Hematopoietic multipotent progenitor cell treated with erythropoietin and hydrocortisone succinate and interleukin-3 and kit ligand, for 8 days (in vitro differentiated cells): ENCODE results near the gene SMARCA2.

Experiments used
- DNase-seq: peaks from one replicate; pipeline ENCODE4 v3.0.0-alpha.2; 2015

Gene SMARCA2

DNA sequence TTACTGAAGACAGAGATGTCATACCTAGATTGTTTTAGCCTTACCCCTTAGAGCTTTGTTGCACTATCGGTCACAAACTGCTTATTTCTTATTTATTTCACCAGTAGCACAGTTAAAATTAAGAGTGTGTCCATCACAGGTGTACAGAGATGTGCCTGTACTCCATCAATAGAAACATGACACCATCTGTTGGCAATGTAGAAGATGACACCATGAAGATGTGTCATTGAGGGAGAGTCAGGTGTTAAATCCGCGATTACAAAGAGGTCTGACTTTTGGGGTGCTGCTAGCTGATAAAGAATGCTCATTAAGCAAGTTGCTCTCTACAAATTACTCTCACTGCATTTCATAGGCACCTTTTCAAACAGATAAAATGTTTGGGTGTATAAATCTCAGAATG lies 164.4 kb downstream of the SMARCA2 start:
- DNase-seq = peak; percentile 30

DNA sequence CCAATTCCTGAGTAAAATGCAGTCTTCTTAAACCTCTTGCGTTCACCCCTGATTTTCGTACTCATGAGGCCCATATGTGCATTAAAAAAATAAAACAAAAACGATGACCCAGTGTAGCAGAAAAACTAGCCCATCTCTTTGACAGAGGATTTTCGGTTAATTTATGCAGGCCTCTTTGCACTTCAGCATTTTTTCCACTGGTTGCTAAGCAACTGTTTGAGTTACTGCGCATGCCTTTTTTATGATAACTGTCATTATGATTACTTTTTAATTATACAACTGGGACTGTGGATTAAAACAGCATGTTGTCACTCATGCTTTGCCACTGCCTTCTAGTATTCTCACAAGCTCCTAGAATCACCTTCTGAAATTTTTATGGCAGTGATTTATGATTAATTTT lies 165.0 kb downstream of the SMARCA2 start:
- DNase-seq = no peak

DNA sequence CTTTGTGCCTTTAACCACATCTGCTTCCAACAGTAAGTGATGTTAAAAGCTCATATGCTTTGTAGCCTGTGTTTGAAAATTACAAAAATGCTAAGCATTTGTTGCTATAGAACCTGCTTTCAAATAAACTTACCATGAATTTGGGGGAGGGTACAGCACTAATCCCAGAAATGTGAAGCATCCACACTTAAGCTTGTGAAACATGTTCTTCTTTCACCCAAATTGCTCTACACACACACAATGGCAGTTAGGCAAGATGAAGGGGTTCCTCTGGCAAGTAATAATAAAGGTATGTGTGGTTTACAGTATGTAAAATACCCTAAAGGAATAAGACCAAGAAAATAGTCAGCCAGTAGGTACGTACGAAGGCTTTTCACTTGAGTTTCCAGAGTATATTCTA lies 165.6 kb downstream of the SMARCA2 start:
- no peak for DNase-seq

DNA sequence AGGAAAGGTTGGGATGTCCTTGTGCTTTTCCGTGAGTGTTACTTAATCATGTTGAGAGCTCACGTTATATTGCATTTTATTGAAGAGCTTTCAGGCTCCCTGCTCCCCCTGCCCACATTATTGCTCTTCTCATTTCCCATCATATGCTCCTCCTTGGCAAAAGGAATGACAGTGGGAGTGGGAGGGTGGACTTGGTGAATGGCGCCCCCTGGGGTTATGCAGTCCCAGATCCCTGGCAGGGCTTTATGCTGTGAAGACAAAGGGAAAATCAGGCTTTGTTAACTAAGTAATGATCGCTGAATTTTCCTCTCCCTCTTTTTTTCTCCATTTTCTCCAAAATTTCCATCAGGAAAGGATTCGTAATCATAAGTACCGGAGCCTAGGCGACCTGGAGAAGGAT lies 166.6 kb downstream of the SMARCA2 start:
- peak; percentile 39 for DNase-seq

DNA sequence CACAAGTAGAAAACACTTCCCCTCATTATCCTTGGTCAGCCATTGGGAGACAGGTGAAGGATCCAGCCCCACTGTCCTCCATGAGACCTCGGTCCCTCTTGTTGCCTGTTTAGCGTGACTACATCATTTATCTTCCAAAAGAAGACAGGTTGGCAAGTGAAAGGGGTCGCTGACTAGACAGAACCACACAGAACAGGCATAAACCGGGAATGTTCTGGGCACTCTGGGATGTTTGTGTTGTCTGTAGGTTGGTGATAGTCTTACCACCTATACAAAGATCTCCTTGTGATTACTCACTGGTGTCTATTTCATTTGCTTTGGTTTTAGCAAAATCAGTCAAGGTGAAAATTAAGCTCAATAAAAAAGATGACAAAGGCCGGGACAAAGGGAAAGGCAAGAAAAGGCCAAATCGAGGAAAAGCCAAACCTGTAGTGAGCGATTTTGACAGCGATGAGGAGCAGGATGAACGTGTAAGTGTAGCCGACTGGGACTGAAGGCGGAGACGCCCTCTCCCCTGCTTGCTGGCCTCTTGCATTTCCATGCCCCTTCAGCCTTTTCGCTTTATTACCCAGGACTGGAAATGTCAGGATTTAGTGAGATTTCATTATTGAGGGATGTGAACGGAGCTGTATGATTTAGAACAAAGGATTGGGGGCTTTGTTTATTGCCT lies 175.9 kb downstream of the SMARCA2 start:
- no peak for DNase-seq

DNA sequence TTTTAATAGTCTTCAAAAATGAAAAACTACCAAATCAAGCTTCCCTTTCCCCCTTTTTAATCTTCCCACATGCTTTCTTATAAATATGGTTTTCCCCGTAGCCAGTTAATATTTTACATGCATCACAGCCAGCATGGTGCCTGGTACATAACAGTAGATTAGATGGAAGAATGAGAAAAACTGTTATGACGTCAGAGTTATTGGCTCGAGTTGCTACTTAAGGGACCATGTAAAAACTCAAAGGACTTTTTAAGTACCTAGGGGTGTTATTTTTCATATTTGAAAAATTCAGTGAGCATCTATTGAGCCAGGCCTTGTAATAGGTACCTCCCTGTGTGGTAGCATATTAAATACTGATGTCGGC lies 176.4 kb downstream of the SMARCA2 start:
- DNase-seq = no peak

DNA sequence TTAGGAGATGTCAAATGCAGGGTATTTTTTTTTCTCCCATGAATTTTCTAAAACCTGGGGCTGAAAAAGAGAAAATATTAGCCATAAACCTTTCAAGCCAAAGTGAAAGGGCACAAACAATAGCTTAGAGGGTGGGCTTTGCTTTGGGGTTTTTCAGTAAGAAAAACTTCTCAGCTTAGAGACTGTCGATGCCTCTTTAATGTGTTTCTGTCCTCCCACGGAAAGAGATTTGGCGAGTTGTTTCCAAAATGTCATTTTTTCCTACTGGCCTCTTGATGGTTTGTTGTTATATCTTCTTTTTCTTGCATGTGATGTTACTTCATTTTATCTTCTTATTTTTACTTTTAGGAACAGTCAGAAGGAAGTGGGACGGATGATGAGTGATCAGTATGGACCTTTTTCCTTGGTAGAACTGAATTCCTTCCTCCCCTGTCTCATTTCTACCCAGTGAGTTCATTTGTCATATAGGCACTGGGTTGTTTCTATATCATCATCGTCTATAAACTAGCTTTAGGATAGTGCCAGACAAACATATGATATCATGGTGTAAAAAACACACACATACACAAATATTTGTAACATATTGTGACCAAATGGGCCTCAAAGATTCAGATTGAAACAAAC lies 177.3 kb downstream of the SMARCA2 start:
- no peak for DNase-seq

DNA sequence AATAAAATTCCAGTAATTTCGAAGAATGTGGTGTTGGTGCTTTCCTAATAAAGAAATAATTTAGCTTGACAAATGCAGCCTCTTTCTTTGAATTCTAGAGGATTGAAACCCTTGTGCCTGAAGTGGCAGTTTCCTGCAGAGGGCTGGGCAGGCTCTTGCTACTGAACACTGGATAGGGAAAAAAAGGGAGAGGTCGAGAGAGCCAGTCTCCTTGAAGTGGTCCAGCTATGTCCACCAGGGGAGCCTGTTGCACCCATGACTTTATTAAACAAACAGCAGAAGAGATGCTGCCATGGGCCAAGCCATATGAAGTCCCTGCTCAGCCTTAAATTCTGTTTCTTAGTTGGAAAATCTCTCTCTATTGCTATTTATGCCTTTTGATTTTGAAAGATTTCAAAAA lies 178.4 kb downstream of the SMARCA2 start:
- DNase-seq = no peak

DNA sequence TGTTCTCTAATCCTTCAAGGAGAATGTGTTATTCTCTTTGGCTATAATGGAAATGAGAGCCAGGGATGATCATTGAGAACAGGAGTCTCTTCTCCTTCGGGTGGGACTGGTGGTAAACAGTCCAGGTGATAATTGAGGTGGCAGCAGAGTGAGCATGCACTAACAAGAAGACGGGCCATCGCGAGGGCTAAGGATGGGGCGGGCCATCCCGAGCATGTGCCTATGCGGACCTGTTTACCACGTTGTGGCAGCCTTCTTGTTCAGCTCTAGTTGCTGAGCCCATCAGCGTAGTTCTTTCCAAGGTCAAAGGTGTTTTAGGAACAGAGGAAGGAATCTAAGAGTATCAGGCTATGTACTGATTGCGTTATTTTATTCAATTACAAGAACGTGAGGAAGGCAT lies 180.1 kb downstream of the SMARCA2 start:
- no peak for DNase-seq

DNA sequence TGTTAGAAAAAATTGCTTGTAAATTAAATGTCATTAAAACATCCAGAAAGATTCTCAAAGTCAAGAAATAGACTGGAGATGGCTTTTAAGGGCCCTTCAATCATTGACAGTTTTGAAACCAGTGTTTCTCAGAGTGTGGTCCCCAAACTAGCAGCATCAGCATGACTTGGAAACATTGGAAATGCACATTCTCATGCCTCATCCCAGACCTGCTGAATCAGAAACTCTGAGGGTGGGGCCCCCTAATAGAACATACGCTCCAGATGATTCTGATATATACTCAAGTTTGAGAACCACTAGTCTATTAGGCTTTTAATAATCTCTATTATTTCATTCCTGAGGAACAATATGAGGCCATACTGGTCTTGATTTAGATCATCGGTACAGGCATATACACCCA lies 181.6 kb downstream of the SMARCA2 start:
- no peak for DNase-seq

DNA sequence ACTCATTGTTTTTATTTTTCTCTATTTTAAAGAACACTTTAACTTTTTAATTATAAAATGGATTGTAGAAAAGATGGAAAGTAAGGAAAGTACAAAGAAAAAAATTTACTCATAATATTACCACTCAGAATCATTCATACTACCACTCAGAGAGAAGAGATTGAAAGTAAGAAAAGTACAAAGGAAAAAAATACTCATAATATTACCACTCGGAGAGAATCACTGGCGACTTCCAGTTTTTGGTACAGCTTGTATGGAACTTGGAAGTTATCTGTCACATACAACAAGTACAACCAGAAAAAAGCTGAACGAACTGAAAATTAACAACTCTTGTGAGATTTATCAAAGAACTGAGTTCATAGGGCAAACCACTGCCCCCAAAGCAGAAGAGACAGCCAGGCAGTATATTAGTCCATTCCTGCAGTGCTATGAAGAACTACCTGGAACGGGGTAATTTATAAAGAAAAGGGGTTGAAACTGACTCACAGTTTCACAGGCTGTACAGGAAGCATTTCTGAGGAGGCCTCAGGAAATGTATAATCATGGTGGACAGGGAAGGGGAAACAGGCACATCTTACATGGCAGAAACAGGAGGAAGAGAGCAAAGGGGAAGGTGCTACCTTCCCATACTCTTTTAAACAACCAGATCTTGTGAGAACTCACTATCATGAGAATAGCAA lies 183.9 kb downstream of the SMARCA2 start:
- no peak for DNase-seq

DNA sequence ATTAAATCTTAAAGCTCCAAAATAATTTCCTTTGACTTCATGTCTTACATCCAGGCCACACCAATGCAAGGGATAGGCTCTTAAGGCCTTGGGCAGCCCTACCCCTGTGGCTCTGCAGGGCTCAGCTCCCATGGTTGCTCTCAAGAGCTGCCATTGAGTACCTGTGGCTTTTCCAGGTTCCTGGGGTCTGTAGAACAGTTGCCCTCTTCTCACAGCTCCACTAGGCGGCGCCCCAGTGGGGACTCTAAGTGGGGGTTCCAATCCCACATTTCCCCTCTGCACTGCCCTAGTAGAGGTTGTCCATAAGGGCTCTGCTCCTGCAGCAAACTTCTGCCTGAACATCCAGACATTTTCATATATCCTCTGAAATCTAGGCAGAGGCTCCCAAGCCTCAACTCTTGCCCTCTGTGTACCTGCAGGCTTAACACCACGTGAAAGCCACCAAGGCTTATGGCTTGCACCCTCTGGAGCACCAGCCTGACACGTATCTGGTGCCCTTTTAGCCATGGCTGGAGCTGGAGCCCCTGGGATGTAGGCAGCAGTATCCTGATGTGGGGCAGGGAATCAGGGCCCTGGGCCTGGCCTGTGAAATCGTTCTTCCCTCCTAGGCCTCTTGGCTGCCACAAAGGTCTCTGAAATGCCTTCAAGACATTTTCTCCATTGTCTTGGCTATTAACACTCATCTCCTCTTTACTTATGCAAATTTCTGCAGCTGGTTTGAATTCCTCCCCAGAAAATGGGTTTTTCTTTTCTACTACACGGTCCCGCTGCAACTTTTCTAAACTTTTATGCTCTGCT lies 185.1 kb downstream of the SMARCA2 start:
- no peak for DNase-seq

DNA sequence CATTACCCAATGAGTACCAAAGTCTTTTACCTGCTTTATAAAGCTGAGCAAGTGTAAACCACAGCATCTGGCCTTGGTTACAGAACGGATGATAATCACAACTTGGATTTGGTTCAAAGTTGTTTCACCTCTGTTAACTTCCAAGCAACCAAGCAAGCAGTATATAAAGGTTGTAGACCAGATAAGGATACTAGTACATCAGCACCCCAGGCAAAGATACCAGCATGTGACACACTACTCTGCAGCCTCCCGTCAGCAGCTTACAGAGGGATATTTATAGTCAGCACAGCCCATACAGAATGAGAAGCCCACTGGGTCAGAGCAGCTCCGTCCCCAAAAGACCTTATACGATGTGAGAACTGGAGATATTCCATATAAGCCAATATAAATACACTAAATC lies 193.3 kb downstream of the SMARCA2 start:
- no peak for DNase-seq

DNA sequence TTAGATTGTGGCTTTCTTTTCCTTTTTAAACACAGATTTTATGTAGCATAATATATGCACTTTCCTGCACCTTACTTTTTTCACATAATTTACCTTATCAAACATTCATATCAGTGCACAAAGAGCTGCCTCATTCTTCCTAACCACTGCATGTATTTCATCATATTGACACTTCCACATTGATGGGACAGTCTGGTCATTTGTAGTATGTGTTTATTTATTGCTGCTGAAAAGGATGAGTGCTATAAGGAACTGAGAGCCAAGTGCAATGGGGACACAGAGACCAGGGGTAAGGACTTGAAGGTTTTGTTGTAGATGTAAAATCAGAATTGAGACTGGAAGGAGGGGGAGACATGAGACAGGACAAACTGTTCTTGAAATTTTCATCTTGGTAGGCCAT lies 193.8 kb downstream of the SMARCA2 start:
- no peak for DNase-seq

DNA sequence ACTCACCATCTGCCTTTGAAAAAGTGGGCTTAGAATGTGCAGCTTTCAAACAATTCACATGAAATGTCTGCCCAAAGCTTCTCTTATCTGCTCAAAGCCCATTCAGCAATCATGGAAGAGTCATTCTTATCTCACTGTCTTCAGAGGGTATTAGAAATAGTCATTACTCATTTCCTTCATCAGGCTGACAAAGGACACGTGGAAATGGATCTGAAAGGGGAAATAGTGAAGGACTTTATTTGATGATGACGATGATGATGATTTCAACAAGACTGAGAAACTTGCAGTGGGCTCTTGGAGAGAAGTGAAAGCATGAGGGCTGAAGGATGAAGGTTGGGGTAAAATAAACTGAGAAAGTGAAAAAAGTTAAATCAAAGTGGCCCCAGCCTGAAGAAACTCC lies 194.3 kb downstream of the SMARCA2 start:
- peak; percentile 55 for DNase-seq

DNA sequence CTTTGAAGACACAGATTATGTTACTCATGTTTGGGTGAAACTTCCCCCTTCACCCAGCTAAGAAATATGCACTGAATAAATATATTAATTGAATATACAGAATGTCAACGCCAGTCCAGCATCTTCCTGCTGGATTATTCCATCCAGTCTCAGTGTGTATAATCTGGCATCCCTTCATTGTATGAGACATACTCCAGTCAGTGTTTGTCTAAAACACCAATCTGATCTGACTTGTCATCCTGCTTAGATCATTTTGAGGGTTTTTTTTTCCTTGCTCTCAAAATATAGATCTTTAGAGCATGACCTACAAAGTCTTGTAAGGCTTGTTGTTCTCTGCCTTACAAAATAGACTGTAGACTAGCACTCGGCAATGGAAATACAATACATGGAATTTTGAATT lies 195.1 kb downstream of the SMARCA2 start:
- DNase-seq = no peak

DNA sequence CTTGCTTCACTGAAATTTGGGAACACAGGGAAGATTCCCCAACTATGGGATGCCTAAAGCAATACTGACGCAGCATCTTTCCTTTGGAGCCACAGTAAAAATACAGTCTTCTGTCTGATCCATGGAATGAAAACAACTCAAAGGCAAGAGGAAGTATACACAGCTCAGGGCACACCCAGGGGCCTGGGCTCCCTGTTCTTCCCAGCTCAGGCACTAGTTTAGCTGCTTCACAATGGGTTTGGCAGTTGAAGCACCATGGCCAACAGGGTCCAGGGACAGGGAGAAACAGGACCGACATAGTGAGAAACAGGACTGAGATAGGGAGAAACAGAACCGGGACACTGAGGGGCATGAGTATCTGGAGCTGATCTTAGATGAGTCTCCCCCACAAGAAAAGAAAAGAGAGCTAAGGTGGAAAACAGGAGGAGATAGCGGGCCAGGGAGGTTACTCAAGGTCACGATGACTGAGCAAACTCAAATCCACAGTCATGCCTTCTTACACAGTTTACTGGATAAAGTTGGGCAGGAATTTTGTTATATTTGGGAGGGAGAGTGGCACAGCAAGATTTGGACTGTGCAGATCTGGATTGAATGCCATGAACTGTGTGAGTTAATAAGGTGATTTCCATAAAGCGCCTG lies 198.8 kb downstream of the SMARCA2 start:
- DNase-seq = no peak

DNA sequence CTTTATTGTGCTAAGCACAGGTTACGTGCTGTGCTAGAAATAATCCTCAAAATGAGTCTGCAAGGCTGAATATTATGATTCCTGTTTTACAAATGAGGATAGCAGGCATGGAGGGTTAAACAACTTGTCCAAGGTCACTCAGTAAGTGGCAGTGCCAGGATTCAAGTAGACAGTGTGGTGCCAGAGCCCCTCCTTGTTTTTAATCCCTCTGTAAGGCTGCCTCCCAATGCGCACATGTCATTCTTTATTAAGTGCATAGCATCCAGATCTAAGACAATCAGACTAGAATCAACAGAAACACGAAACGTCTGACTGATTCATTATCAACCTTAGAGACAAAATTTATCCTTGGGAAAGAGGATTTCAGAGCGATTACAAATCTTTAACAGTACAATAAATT lies 199.6 kb downstream of the SMARCA2 start:
- no peak for DNase-seq

DNA sequence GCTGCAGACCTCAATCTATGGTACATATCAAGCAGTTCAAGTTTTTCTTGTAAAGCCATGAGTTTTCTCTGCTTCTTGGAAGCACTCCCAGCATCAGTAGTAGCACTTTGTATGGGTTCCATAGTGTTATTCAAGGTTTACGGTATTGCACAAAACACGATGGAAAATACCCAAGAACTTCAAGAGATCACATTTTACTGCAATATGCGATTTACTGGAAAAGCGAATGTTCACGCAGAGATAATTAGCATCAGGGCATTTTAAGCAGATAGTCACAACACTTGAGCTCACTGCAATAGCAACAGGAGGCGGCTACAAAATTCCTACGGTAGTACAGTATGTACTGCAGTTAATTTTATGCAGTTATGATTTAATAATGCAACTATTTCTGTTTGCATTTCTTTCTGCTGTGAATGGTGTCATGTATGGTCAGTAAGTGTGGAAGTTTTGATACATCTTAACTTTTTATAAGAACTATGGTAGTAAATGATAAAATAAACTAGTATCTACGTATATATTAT lies 200.8 kb downstream of the SMARCA2 start:
- no peak for DNase-seq

DNA sequence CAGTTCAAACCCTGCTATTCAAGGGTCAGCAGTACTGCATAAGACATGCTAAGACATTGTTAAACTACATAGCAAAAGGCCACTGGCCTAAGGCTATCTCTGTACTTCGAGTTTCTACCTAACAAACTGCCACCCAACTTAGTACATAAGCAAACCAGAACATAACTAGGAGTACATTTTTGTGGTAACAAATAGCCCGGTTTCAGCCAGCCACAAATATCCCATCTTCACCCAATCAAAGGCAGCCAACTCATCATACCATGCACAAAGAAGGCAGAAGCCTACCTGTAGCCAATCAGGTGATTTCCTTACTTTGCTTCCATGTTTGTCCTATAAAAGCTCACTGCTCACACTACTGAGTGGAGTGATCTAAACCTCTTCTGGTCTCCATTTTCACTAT lies 201.4 kb downstream of the SMARCA2 start:
- no peak for DNase-seq

DNA sequence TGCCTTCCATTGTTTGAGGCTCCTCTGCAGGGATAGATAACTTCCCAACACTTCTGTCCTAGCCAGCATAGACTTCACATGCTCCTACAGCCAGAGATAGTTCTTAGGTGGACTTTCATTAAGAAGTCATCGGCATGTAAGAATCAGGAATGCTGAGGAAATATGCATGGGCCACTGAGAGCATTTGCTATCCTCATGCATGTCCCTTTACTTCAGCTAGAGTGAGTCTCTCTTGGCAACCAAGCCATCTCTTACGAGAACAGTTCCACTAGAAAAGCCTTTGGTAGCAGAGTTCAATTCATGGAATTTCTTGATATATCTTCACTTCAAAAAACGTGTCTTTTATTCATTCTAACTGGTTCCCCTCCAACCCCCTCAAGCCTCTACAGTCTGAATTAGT lies 202.4 kb downstream of the SMARCA2 start:
- no peak for DNase-seq

DNA sequence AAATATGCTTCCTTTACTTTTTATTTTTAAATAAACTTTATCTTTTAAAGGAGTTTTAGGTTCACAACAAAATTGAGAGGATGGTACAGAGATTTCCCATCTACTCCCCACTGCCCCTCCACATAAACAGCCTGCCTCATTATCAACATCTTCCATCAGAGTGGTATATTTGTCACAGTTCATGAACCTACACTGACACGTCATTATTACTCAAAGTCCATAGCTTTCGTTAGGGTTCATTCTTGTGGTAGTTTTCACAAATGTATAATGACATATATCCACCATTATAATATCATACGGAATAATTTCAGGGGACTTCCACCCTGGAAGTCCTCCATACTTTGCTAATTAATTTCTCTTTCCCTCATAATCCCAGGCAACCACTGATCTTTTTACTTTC lies 204.9 kb downstream of the SMARCA2 start:
- DNase-seq = no peak
